GM18499 (cell line): ENCODE measurements around the gene HDAC7.
"Not testable (repeated sequence)": the region's sequence is repeated elsewhere in the genome, so short reads cannot be mapped to it uniquely, and the experiment has no call there.

Experiments
- ATAC-seq: cut with Tn5 transposase; IDR thresholded peaks from one replicate; pipeline ENCODE4 v1.9.1; 2021; ENCODE audit warnings: moderate number of reproducible peaks; ENCODE audit not compliant: insufficient read depth, unreplicated experiment

Gene HDAC7

DNA sequence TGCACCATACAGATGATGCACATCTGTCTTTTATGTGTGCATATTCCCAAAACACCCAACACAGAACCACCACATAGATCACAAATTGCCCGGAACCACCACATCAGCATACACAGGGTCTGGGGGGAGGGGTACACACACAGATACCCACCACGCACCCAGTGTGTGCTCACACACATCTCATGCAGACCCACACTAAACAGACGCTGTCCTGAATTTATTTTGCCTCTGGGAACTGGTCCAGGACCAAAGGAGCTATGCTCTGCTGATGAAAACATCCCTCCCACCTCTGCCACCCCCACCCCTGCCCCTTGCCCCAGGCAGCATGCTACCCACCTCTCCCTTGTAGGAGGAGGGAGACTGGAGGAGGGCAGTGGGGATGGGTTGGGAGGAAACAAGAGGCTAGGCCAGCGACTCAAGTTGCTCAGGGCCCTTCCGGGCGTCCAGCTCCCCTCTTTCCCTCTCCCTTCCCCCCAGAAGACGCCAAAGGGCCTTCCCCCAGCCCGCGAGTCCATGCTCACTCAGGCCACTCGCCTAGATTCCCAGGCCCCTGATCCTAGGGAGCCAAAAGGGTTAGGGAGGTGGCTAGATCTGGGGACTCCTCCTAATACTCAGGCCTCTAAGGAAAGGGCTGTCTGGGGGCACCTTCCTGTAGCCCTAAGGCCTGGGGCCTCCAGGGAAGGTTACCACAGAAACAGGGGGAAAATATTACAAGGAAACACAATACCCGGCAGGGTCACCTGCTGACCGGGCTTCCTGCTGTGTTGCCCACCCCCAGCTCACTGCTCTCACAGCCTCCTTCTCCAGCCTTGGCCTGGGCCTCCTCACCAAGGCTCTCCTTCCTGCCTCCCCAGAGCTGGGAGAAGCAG lies 3.1 kb downstream of the HDAC7 start:
- ATAC-seq: no peak

- ATAC-seq: not testable (repeated sequence)
Measured at GRCh38 chr12:47815447-47815846, 4.3 kb downstream of the HDAC7 start.

GRCh38 chr12:47814539-47815170 lies 5.0 kb downstream of the HDAC7 start:
- ATAC-seq: no peak

DNA sequence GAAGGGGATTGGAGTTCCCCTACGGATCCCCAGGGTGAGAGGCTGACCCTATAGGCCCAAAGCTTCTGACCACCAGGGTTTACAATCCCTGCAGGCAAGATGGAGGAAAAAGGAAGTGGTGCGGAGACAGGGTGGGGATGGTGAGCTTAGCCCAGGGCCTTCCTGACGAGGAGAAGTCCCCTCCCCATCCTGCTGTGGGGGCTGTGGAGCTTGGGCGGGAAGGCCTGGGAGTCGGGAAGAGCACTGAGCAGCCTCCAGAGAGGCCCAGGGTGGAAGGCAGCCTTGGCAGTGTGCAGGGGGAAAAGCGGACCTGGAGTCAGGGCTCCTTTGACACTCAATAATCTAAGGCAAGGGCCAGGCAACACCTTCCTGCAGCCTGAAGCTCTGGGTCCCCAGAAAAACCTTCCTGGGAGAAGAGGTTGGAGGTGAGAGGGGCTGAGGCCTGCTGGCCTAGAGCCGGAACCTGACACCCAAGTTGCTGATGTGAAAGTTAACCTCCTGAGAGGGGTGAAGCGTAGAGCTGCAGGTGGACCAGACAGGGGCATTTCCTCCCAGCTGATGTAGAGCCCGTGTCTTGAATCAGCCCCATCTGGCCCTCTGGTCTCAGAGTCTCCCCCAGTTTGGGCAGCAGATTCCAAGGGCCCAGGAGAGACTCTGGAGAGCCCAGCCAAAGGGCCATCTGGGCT lies 6.0 kb downstream of the HDAC7 start:
- ATAC-seq: peak; percentile 7

DNA sequence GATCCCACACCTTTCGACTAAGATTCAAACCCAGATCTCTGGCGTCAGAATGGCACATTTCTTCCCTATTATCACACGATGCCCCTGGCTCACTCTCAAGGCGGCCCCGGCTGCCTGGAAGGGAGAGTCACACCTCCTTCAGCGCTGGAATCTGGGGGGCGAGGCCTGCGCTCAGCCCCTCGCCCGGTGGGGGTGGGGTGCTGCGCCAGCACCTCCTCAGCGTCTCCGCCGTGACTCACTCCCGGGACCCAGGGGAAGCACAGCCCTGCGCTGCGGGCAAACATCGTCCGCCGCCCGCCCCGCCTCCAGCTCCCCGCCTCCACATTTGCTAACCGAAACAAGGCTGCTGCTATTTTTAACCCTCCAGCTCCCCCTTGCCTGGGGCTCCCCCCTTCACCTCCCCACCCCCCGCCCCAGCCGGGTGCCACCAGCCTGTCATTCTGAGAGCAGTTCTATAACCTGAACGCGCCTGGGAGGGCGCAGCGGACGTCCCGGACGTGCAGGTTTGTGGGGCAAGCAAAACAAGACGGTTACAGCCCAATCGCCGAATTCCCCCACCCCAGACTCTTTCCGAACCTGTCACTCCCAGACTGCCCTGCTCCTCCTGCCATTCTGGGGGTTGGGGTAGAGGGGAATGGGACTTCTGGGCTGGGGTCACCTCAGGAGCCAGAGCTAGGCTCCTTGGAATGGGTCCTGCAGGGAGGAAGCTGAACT lies 6.7 kb downstream of the HDAC7 start:
- ATAC-seq: peak; percentile 39

DNA sequence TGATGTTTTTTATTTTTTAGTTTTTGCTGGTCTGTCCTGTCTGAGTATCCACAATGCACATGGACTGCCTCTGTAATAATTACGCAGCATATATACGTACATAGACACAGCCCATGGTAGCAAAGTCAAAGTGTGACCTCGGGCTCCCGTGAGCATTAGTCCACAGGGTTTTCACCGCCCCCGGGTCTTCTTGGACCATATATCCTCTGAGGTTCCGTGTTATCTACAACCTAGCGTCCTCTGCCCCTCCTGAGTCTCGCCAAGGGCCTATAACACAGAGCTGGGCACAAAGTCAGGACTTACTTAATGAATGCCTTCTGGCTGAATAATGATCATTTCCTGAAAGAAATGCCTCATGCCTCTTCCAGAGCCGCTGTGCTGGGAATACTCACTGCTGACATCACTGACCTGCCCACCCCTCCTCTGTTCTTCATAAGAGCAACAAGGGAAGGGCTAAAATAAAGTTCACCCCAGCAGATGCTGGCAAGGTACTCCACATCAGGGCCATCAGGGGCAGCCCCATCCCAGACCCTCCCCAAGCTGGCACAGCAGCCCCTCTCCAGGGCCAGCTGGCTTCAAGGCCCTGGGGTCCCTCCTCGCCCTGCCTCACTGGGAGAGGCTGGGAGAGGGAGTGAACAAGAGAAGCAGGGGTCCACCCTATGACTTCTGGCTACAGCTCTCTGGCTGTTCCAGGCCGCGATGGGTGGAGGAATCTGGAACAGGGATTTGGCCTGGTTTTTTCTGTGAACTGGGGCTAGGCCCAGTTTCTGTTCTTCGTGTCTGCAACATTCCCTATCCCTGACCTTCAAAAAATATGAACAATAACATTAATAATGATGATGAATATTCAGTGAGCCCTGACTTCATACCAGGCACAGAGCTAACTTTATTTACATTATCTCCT lies 7.9 kb downstream of the HDAC7 start:
- ATAC-seq: no peak

DNA sequence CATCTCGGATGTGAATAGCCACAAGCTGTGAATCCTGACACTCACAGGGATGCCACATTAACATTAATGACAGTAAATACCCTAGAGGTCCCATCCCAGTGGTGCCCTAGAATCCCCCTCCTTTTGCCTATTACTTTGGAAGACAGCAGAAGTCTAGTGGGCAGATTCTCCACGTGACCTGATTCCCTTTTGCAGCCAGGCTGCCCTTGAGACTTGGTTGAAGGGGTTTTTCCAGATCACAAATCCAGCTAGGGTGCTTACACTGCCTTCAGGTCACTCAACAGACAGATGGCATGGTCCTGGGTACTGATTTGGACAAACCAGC lies 8.7 kb downstream of the HDAC7 start:
- ATAC-seq: no peak

GRCh38 chr12:47809518-47809917 lies 10.2 kb downstream of the HDAC7 start:
- ATAC-seq: not testable (repeated sequence)

DNA sequence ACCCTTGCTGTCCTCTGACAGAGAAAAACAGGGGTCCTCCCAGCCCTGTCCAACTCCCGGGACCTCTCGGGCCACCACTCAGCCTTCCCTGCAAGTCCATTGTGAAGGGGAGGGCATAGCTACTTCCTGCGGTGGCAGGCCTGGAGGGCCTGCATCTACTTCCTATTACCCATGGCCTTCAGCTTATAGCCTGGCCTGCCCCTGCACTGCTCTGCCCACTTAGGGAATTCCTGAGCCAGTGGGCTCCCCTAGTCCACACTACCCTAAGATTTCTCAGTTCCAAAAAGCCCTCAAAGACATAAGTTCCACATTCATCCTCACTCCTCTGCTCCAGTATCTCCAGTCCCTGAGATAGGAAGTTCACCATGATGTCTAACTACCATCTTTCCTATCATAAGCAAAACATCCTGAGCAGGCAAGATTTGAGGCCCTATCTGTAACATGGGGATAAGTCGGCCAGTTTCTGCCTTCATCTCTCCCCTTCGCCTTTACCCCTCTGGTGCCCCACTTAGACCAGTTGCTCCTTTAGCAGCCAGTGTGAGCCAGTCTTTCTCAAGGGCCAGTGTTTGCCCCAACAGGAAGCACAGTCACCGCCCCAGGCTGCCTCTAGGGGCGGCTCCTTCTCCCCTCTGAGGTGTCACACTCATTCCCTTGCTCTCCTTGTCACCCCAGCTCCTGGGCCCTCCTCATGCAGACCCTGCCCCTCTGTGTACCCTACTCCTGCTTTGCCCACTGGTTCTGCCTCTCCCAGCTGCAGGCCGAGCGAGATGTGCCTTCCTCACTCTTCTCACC lies 10.9 kb downstream of the HDAC7 start:
- no peak for ATAC-seq

- ATAC-seq: peak; percentile 38
Measured at GRCh38 chr12:47808050-47808449, 11.7 kb downstream of the HDAC7 start.

DNA sequence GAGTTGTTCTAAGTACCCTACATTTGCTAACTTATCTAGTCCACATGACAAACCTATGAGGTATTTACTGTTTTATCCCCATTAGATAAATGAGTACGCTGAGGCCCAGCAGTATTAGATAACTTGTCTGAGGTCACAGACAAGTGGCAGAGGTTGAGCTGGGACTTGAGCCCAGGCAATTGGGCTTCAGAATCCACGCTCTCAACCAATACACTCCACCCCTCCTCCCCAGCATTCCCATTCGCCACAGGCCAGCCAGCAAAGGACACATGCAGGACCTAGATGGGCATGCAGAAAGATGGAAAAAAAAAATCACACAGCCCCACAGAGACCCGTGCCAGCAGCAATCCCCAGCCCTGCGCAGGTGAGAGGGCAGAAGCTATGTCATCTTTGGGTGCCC lies 12.4 kb downstream of the HDAC7 start:
- ATAC-seq: no peak

- no peak for ATAC-seq
Measured at GRCh38 chr12:47805417-47805816, 14.3 kb downstream of the HDAC7 start.

DNA sequence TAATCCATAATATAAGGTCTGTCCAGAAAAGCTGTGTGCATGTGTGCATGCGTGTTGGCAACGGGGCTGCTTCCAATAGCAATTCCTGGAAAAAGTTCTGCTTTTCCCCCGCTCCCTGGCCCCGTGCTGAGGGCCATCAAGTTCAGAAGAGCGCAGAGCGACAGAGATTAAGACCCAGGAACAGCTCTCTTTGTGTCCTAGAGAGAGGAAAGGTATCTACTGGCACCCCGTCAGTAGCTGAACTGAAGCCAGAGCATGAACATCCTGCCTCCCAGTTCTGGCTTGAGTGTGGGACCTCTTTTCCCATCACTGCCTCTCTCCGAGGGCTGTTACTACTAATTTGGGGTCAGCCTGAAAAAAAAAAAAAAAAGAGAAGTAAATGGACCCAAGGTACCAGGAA lies 15.5 kb downstream of the HDAC7 start:
- no peak for ATAC-seq

GRCh38 chr12:47803191-47803875 lies 16.4 kb downstream of the HDAC7 start:
- ATAC-seq: no peak

- ATAC-seq: no peak
Measured at GRCh38 chr12:47802312-47802711, 17.4 kb downstream of the HDAC7 start.

DNA sequence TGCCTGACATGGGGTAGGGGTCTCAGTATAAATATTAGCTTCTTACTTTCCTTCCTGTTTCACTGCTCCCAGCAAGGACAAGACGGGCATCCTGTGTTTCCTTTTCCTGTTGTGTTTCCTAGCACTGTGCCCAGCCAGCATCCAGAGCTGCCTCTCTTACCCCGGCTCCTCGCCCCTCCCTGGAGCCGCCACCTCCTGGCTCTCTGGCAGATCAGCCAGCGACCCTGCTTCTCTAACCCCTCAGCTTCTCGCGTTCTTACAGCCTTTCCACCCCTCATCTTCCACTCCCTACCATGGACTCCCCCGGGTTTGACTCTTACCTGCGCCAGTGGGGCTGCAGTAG lies 17.8 kb downstream of the HDAC7 start:
- ATAC-seq: no peak

DNA sequence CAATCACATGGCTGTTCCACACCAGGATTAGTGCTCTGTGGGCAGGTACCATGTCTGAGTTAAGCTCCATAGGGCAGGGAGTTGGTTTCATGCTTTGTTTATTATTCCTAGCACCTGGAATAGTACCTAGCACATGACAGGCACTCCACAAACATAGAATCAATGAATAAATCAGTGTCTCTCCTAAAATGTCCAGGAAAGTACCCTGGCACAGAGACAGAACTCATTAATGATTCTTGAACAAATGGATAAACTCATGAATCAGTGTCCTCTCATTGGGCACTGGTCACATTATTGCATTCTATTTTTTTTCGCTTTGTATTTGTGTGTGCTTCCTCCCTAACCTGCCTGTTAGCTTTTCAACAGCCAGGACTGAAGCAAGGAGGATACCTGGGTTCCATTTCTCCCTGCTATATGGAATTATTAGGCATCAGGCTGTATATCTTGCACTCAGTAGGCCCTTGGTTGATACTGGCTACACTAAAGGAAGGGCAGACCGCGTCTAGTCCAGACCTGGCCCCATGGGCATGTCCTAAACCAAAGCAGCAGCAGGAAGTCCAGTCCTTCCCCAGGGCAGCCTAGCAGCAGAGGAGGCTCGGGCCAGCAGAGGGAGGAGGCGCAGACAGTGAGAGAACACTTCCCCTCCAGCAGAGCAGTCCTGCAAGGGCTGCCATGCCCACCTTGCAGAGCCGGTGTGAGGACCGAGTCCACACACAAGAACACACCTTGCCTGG lies 18.4 kb downstream of the HDAC7 start:
- no peak for ATAC-seq

GRCh38 chr12:47800582-47800981 lies 19.1 kb downstream of the HDAC7 start:
- ATAC-seq: no peak
